ENCODE data around the gene OPRD1.
"Not testable (repeated sequence)": the region's sequence is repeated elsewhere in the genome, so short reads cannot be mapped to it uniquely, and the experiment has no call there.

OPRD1 gene

DNA sequence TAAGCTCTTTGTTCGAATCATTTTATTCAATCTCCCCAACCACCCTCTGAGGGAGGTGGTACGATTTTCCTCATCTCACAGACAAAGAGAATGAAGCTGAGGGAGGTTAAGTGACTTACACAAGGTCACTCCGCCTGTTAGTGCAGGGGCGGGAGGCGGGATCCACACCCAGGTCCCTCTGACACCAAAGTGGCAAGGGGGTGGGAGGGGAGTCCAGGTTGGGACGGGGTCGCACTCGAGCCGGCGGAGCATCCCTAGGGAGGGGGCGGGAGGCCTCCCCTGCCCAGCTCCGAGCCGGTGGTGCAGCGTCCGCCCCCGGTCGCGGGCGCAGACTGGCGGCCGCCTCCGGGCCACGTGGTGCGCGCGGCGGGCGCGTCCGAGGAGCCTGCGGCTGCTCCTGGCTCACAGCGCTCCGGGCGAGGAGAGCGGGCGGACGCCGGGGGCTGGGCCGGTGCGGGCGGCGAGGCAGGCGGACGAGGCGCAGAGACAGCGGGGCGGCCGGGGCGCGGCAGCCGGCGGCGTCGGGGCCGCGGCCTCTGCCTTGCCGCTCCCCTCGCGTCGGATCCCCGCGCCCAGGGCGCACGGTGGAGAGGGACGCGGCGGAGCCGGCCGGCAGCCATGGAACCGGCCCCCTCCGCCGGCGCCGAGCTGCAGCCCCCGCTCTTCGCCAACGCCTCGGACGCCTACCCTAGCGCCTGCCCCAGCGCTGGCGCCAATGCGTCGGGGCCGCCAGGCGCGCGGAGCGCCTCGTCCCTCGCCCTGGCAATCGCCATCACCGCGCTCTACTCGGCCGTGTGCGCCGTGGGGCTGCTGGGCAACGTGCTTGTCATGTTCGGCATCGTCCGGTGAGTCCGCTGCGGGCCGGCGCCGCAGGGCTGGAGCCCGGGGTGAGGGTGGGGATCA is at the start of gene OPRD1:
Gene OPRD1, plus strand, starts transcription at position 405 of the 903 bp plus-strand sequence. Its CDS starts 214 bp downstream, at position 619.
- no peak for DNase-seq

DNA sequence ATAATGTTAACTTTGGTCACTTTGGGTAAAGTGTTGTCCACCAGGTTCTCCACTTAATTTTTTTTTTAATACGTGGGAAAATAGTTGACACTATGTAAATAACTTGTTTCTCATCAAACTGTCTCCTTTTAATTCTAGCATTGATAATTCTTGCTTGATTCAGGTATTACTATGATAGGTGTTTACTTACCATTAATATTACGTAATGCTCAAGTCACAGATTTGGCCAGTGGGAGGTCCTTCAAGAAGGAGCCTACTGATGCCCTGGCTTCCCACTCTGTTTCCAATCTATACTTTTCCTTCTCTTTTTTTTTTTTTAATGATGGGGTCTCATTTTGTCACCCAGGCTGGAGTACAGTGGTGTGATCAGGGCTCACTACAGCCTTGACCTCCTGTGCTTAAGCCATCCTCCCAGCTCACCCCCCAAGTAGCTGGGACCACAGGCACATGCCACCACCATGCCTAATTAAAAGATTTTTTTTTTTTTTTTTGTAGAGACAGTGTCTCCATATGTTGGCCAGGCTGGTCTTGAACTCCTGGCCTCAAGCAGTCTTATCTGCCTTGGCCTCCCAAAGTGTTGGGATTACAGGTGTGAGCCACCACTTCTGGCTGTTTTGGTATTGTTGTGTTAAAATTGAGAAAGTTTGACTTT is 45.3 kb upstream of the OPRD1 start:
- DNase-seq, result no peak

DNA sequence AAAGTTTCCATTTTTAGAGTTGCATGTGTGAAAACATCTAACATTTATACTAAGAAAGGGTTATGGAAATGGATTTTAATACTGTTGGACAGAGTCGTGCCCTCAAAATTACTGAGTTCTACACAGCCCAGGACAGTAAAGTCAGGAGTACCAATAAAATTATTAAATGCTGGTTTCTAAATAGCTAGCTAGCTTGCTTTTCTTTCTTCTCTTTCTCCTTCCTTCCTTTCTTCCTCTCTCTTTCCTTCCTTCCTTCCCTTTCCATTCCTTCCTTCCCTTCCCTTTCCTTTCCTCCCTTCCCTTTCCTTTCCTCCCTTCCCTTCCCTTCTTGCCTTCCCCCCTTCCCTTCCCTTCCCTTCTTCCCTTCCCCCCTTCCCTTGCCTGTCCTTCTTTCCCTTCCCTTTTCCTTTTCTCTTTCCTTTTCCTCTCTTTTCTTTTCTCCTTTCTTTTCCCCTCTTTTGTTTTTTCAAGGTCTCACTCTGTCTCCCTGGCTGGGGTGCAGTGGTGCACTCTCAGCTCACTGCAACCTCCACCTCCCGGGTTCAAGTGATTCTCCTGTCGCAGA is 41.3 kb upstream of the OPRD1 start:
- DNase-seq, result no peak

DNA sequence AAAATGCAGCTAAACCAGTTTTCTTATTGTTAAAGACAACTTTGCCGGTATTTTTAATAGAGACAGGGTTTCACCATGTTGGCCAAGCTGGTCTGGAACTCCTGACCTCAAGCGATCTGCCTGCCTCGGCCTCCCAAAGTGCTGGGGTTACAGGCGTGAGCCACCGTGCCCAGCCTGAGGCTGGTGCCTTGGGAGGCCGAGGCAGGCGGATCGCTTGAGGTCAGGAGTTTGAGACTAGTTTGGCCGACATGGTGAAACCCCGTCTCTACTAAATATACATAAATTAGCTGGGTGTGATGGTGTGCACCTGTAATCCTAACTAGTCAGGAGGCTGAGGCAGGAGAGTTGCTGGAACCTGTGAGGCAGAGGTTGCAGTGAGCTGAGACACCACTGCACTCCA is 40.0 kb upstream of the OPRD1 start:
- not testable (repeated sequence) for DNase-seq

DNA sequence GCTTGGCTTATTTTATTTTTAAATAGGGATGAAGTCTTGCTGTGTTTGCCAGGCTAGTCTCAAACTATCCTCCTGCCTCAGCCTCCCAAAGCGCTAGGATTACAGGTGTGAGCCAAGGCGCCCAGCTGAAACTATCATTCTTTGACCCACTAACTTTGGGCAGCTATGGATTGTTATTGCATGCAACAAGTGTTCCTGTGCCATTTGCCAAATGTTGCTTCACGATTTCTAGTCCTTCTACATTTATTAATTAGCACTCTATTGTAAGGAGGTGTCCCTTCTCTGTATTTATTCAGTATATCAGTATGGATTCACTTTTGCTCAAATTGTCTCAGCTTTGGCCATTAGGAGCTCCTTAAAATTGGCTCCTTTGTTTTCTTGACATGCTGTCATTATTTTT is 38.9 kb upstream of the OPRD1 start:
- no peak for DNase-seq

DNA sequence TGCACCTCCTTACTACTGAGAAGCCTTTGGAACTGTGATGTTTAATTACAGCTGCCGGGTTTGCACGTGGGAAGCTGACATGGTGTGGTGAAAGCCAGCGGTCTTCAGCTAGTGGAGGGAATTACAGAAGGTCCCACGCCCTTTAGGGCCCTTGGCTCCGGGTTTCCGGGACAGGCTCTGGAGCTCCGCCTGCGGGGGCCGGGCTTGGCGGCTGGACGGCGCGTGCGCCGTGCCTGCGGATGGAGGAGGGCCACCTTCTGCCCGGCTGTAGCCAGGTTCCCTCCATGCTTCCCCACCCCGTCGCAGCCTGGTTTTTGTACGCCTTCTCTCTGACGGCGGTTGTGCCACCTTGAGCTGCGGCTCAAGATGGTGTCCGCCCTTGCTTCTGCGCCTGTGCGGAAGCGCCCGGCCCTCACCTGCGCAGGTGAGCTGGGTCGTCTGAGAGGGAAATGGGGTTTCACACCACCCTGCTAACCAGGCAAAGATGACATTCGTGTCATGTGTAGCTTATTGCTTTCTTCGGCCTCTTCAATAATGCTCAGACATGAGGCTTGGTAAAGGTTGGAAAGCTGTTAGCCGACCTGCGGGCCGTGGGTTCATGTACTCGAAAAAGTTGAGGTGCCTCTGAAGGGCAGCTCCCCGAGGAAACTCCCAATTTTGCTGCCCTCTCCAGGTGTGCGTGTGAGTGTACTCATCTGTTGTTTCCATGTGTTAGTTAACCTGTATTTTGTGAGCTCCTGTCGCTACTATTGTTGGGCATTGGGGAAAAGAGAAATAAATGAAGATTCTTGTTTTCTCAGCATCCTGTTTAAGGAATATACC is 36.6 kb upstream of the OPRD1 start:
- DNase-seq, result peak; percentile 75

DNA sequence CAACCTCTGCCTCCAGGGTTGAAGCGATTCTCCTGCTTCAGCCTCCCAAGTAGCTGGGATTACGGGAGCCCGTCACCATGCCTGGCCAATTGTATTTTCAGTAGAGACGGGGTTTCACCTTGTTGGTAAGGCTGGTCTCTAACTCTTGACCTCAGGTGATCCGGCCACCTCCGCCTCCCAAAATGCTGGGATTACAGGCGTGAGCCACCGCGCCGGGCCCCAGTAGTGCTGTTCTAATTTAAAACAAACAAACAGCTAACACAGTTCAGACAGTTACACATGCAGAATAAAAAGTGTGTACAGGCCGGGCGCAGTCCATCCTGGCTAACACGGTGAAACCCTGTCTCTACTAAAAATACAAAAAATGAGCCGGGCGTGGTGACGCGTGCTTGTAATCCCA is 35.6 kb upstream of the OPRD1 start:
- DNase-seq, result no peak

DNA sequence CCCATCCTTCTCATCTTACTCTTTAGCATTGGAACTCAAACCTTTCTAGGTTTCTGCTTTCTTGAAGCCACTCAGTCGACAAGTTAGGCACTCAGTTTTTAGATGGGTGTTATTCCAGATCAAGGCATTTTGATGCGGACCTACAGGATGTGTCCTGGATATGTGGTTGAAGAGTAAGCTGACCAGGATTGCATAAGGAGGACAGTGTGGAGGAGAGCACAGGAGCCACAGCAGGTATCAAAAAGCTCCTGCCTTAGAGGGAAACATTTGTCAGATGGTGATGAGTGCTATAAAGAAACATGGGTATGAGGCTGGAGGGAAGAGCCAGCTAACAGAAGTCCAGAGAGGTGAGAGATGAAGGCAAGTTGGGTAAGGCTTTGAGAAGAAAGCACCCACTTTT is 33.9 kb upstream of the OPRD1 start:
- DNase-seq, result no peak

DNA sequence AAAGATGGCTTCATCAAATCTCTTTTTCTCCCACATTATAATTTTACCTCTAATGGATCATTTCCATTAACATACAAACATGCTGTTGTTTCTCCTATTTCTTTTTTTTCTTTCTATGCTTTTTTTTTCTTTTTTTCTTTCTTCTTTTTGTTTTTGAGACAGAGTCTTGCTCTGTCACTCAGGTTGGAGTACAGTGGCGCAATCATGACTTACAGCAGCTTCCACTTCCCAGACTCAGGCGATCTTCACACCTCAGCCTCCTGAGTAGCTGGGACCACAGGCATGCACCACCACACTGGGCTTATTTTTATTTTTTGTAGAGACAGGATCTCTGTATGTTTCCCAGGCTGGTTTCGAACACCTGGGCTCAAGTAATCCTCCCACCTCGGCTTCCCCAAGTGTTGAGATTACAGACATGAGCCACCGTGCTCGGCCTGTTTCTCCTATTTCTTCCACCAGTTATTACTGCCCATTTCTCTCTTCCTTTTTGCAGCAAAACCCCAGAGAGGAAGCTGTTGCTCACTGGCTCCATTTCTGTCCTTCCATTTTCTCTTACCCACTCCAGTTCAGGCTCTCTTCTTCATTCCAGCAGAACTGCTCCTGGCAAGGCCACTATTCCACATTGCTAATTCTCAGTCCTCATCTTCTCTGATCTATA is 32.1 kb upstream of the OPRD1 start:
- DNase-seq, result no peak

DNA sequence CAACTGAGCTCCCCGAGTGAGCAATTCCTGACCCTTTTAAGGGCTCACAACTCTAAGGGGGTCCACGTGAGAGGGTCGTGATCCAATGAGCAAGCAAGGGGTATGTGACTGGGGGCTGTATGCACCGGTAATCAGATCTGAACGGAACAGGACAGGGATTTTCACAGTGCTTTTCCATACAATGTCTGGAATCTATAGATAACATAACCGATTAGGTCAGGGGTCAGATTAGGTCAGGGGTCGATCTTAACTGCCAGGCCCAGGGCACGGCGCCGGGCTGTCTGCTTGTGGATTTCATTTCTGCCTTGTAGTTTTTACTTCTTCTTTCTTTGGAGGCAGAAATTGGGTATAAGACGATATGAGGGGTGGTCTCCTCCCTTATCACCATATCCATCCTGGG is 30.7 kb upstream of the OPRD1 start:
- DNase-seq, result no peak

DNA sequence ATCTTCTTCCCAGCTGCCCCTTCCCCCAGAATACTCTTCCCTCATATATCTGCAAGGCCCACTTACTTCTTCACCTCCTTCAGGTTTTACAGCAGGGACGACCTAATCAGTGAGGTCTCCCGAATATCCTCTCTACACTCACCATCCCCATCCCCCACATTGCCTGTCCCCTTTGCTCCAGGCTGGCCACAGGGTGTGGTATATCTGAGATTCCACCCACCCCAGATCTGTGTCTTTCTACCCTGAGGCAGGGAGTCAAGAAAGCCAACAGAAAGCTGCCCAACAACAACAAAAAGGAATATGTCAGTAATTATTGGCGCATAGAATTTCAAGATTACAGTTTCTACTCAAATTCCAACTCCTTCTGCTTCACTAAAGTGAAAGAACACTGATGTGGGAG is 30.0 kb upstream of the OPRD1 start:
- no peak for DNase-seq

DNA sequence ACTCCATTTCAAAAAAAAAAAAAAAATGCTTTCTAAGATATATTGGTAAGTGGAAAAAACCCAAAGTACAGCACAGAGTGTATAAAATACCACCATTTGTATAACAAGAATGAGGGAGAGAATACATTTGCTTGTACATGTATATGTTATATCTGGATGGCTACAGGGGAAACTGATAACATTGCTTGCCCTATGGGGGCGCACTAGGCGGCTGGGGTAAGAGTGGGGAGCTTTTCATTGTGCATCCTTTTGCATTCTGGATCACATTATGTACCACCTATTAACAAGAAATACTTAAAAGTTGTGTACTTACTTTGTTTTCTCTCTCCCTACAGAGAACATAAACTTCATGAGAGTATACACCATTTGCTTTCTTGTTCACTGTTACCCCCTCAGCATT is 28.6 kb upstream of the OPRD1 start:
- DNase-seq, result no peak

DNA sequence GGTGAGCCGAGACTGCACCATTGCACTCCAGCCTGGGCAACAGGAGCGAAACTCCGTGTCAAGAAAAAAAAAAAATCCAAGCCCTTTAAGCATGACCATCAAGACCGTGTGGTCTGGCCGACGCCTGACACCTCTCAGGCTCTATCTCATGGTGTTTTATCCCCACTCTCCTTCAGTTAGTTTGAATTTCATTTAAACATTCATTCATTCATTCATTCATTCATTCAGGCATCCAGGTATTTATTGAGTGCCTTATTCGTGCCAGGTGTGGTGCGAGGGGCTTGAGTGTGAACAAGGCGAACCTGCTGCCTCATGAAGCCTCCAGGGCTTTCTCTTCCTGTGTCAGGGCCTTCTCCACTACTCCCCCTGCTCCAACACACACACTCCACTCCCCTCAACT is 22.6 kb upstream of the OPRD1 start:
- DNase-seq, result no peak

DNA sequence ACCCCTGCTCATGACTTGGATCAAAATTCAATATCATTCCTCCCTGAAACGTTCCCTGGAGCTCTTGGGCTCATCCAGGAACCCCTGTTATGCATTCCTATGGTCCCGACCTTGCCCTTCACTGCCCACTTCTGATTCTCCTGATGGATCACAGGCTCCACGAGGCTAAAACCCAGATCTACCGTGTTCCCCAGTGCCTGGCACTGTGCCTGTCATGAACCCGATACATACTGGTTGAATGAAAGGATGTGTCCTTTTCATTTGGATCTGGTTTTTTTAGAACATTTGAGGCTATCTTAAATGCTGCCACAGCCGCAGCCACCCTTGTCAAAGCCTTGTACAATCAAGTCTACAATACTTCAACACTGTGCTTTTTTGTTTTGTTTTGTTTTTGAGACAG is 22.2 kb upstream of the OPRD1 start:
- no peak for DNase-seq

DNA sequence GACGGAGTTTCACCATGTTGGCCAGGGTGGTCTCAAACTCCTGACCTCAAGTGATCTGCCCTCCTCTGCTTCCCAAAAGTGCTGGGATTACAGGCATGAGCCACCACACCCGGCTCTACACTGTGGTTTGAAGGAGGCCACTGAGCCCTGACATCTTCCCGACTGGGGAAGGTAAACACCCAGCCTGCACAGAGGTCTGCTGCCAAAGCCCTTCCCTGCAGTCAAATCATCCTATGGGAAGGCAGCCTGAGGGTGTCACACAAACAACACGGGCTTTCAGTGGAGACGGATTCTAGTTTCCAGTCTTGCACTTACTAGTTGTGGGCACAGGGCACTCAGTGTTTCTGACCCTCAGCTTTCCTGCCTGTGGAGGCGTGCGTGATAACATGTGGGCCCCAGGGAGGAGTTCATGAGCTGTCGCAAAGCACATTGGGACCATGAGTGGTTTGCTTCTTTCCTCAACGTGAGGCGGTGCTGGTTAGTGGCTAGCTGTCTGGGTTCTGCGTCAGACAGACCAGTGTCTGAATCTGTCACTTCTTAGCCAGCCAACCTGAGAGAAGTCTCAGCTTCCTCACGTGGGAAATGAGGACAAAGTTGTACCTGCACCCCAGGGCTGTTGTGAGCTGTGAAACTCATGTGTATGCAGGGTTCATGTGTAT is 21.5 kb upstream of the OPRD1 start:
- DNase-seq, result no peak

DNA sequence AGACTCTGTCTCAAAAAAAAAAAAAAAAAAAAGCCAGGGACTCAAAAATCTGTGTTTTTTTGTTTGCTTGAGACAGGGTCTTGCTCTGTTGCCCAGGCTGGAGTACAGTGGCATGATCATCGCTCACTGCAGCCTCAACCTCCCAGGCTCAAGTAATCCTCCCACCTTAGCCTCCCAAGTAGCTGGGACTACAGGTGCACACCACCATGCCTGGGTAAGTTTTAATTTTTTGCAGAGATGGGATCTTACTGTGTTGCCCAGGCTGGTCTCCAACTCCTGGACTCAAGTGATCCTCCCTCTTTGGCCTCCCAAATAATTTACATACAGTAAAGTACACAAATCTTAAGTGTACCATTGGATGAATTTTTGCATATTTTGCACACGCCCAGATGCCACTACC is 20.0 kb upstream of the OPRD1 start:
- DNase-seq, result not testable (repeated sequence)

DNA sequence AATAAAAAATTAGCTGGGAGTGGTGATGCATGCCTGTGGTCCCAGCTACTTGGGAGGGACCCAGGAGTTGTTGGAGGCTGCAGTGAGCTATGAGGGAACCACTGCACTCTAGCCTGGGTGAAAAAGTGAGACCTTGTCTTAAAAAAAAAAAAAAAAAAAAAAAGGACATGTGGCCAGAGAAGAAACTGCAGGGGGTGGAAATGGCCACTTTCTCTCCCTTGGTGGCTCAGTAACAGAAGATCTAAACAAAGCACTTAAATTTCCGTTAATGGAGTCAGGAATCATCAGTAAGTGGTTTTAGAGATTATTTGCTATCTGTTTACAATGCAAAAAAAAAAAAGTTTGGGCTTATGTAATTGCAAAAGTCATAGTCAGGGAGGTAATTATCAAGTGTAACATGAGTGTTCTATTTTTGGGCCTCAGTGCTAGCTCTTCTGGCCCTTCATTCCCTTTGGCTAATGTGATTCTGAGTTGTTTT is 19.3 kb upstream of the OPRD1 start:
- DNase-seq, result no peak

DNA sequence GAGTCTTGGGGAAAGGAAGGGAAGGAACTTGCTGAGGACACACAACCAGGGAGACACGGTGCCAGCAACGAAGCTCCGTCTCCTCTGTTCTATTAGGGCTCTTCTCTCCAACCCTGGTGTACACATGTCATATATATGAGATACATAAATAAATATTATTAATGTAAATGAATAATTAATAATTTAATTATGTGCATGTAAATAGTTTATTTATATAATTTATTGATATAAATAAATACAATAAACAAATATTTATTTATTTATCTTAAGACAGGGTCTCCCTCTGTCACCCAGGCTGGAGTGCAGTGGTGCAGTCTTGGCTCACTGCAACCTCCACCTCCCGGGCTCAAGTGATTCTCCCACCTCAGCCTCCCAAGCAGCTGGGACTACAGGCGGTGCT is 17.4 kb upstream of the OPRD1 start:
- DNase-seq, result not testable (repeated sequence)

DNA sequence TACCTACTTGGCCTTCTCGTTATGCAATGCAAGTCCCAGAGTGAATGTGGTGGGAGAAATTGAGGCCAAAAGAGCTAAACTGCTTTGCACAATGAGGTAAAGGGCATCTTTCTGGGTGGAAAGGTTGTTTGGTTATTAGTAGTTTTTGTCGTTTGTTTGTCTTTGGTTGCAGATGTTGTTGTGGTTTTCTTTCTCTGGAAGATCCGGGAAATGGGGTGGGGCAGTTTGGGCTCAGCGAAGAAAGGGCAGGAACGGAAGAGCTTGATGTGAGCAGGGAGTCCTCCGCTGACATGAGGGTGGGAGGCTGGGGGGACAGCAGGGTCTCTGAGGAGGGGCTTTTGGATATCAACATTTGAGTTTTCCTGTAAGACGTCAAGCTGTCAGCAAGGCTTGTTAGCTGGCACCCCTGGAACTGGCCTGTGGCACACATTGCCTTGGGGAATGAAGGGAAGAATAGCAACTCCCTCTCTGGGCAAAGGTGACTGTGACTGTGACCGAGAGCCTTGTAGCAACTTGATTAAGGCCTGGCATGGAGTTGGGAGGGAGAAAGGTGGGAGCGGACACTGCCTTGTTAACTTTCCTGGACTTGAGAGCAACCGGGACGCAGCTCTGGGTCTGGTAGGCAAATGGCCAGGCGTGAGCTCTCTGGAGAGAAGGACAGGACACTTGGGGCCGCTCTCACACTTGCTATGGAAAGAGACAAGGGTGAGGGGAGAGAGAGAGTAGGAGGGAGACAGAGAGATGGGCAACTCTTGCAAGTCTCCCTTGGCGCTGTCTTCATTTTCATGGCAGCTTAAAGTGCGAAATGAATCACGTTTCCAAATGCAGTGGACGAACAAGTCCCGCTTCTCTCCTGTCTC is 15.4 kb upstream of the OPRD1 start:
- DNase-seq, result no peak

DNA sequence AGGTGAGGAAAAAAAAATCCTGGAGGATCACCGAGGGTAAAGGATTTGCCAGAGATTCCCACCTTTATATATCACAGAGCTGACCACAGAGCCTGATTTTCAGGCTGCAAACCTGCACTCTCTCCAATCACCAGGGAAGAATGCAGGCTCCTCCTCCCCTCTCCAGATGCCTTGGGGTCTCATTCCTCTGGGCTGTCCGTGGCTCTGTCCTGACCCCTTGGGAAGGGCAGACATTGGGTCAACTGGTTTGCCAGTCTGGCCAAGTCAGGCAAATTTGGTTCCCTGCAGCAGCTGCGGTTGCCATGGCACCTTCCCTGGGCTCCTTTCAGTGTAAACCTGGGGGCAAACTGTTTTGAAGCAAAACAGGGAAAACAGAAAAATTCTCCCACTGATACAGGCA is 11.6 kb upstream of the OPRD1 start:
- no peak for DNase-seq

DNA sequence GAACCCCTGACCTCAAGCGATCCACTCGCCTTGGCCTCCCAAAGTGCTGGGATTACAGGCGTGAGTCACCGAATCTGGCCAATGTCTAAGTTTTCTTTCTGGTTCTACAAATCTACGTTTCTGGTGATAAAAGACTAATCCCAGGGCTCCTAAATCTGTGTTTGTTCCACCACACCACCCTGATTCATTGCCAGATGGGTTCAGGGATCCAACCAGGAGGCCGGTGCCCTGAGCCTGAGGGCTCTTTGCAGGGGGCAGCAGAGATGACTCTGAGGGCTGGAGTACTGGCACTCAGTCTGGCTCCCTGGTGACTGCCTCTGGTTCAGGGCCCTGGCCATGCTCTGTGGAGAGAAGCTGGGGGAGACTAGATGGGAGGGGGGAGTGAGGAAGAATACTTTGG is 10.5 kb upstream of the OPRD1 start:
- DNase-seq, result no peak
